Effector memory CD4-positive, alpha-beta T cell (primary cell): ENCODE measurements around the gene DHRS3.
"Not testable (repeated sequence)": the region's sequence is repeated elsewhere in the genome, so short reads cannot be mapped to it uniquely, and the experiment has no call there.

Source experiments
- DNase-seq, 3 donors: peaks; one replicate each; pipeline ENCODE4 v3.0.0-alpha.2; 2020
- H3K27ac ChIP-seq: 2 replicates; pipeline ENCODE4 v1.7.0; 2013; ENCODE audit warnings: mild to moderate bottlenecking, low read length, moderate library complexity; ENCODE audit not compliant: insufficient read depth, poor library complexity, severe bottlenecking
- H3K27me3 ChIP-seq: replicated peaks from 2 replicates; pipeline ENCODE4 v1.7.0; 2013; ENCODE audit warnings: mild to moderate bottlenecking, low read length; ENCODE audit not compliant: insufficient read depth, control insufficient read depth, poor library complexity, severe bottlenecking
- H3K36me3 ChIP-seq: 2 replicates; pipeline ENCODE4 v1.7.0; 2013; ENCODE audit warnings: mild to moderate bottlenecking, low read length, moderate library complexity; ENCODE audit not compliant: control insufficient read depth, insufficient read depth
- H3K4me1 ChIP-seq: 2 replicates; pipeline ENCODE4 v1.7.0; 2013; ENCODE audit warnings: low read length, mild to moderate bottlenecking; ENCODE audit not compliant: control insufficient read depth, insufficient read depth, poor library complexity, severe bottlenecking
- H3K4me3 ChIP-seq: 2 replicates; pipeline ENCODE4 v1.7.0; 2013; ENCODE audit warnings: low read length, low read depth, mild to moderate bottlenecking; ENCODE audit not compliant: insufficient read depth, poor library complexity, severe bottlenecking
- H3K9me3 ChIP-seq: 2 replicates; pipeline ENCODE4 v1.7.0; 2013; ENCODE audit warnings: mild to moderate bottlenecking, low read length, moderate library complexity; ENCODE audit not compliant: control insufficient read depth

The DHRS3 gene

GRCh38 chr1:12540580-12541273, 77.3 kb downstream of the DHRS3 start:
- DNase-seq, result no peak
- no peak overlapping the region for H3K4me3 ChIP-seq
- H3K9me3 ChIP-seq, result no peaks in the 10 kb centered on the region
- no peaks in the 10 kb centered on the region for H3K27me3 ChIP-seq
- H3K4me1 ChIP-seq, result no peaks in the 10 kb centered on the region
- H3K27ac ChIP-seq, result no peak overlapping the region
- no peaks in the 10 kb centered on the region for H3K36me3 ChIP-seq

DNA sequence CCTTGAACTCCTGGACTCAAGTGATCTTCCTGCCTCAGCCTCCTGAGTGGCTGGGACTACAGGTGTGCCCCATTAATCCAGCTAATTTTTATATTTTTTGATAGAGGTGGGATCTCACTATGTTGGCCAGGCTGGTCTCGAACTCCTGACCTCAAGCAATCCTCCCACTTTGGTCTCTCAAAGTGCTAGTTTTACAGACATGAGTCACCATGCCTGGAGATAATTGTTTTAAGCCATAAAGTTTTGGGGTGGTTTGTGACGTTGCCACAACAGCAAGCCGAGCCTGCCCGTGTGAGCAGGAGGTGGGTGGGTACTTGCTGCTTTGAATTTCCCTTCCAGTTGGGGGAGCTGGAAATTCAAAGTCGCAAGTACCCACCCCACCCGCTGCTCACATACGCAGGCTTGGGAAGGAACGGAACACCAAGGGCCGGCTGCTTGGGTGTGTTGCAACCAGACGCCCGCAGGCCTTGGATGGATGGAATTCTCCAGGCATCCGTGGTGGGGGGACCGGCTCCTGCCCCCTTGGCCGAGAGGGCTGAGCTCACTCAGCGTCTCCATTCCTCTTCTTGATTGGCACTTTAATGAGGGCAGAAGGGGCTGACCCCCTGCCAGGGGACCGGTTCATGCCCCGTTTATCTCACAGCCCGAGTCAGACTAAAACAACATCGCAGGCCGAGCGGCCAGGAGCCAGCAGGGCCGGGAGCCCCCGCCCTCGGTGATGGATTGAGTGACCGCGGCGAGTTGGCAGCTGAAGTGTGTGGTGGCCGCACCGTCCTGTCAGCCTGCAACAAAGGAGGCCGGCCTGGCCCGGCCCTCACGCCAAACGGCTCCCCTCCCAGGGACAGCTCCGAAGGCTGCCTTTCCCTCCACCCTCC, 78.1 kb downstream of the DHRS3 start:
- no peak for DNase-seq
- H3K27me3 ChIP-seq, result no peaks in the 10 kb centered on the region

GRCh38 chr1:12539320-12539704, 78.7 kb downstream of the DHRS3 start:
- DNase-seq, result no peak

More for the DNA sequence above, 78.1 kb downstream of the DHRS3 start:
- Histone ChIP-seq H3K4me1 (no peaks in the 10 kb centered on the region), H3K9me3 (no peaks in the 10 kb centered on the region), H3K36me3 (no peaks in the 10 kb centered on the region), H3K4me3 (no peak overlapping the region), H3K27ac (no peak overlapping the region)

DNA sequence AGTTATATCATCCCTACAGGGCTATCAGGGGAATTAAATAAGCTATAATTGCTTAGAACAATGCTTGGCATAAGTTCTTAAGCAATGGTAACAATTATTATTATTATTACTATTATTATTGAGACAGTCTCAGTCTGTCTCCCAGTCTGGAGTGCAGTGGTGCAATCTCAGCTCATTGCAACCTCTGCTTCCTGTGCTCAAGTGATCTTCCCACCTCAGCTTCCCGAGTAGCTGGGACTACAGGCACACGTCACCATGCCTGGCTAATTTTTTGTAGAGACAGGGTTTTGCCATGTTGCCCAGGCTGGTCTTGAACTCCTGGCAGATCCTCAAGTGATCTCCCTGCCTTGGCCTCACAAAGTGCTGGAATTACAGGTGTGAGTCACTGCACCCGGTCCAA, 79.5 kb downstream of the DHRS3 start:
- not testable (repeated sequence) for H3K9me3 ChIP-seq, H3K4me1 ChIP-seq, H3K36me3 ChIP-seq

More at GRCh38 chr1:12539320-12539704, 78.7 kb downstream of the DHRS3 start:
- H3K4me1 ChIP-seq, result no peaks in the 10 kb centered on the region
- no peaks in the 10 kb centered on the region for H3K9me3 ChIP-seq
- H3K27ac ChIP-seq, result no peak overlapping the region
- no peaks in the 10 kb centered on the region for H3K36me3 ChIP-seq
- H3K27me3 ChIP-seq, result no peaks in the 10 kb centered on the region
- no peak overlapping the region for H3K4me3 ChIP-seq

GRCh38 chr1:12537906-12538461, 80.0 kb downstream of the DHRS3 start:
- no peaks in the 10 kb centered on the region for H3K36me3 ChIP-seq
- DNase-seq, result no peak
- no peaks in the 10 kb centered on the region for H3K9me3 ChIP-seq
- H3K4me3 ChIP-seq, result no peak overlapping the region
- H3K4me1 ChIP-seq, result no peaks in the 10 kb centered on the region
- H3K27ac ChIP-seq, result no peak overlapping the region
- no peaks in the 10 kb centered on the region for H3K27me3 ChIP-seq

More for the DNA sequence above, 79.5 kb downstream of the DHRS3 start:
- H3K27me3 ChIP-seq, H3K4me3 ChIP-seq, H3K27ac ChIP-seq, DNase-seq: not testable (repeated sequence)

- no peaks in the 10 kb centered on the region for H3K9me3 ChIP-seq
- no peak overlapping the region for H3K4me3 ChIP-seq
- H3K27ac ChIP-seq, result no peak overlapping the region
- no peaks in the 10 kb centered on the region for H3K4me1 ChIP-seq
- DNase-seq, result no peak
- no peaks in the 10 kb centered on the region for H3K27me3 ChIP-seq
- no peaks in the 10 kb centered on the region for H3K36me3 ChIP-seq
Measured at GRCh38 chr1:12537294-12537693, 80.7 kb downstream of the DHRS3 start.

GRCh38 chr1:12536023-12536639, 81.9 kb downstream of the DHRS3 start:
- H3K27ac ChIP-seq, result no peak overlapping the region
- H3K9me3 ChIP-seq, result no peaks in the 10 kb centered on the region
- H3K4me1 ChIP-seq, result no peaks in the 10 kb centered on the region
- H3K36me3 ChIP-seq, result no peaks in the 10 kb centered on the region
- H3K27me3 ChIP-seq, result no peaks in the 10 kb centered on the region
- H3K4me3 ChIP-seq, result no peak overlapping the region
- DNase-seq, result no peak

DNA sequence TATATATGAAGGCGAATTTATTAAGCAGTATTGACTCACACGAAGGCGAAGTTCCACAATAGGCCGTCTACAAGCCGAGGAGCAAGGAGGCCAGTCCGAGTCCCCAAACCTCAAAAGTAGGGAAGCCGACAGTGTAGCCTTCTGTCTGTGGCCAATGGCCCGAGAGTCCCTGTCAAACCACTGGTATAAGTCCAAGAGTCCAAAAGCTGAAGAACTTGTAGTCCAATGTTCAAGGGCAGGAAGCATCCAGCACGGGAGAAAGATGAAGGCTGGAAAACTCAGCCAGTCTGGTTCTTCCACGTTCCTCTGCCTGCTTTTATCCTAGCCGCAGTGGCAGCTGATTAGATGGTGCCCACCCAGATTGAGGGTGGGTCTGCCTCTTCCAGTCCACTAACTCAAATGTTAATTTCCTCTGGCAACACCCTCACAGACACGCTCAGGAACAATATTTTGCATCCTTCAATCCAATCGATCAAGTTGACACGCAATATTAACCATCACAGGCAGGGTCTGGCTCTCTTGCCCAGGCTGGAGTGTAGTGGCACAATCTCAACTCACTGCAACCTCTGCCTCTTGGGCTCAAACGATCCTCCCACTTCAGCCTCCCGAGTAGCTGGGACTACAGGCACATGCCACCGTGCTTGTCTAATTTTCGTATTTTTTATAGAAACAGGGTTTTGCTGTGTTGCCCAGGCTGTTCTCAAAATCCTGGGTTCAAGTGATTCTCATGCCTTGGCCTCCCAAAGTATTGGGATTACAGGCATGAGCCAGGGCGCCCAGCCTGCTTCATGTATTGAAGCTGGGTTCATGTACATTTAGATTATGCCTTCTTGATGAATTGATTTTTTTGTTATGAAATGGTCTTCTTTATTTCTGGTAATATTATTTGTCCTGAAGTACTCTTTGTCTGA, 85.3 kb downstream of the DHRS3 start:
- no peaks in the 10 kb centered on the region for H3K9me3 ChIP-seq
- H3K4me3 ChIP-seq, result no peak overlapping the region
- no peak for DNase-seq
- H3K27me3 ChIP-seq, result no peaks in the 10 kb centered on the region
- no peaks in the 10 kb centered on the region for H3K4me1 ChIP-seq
- no peaks in the 10 kb centered on the region for H3K36me3 ChIP-seq
- H3K27ac ChIP-seq, result no peak overlapping the region

GRCh38 chr1:12531179-12531499, 86.9 kb downstream of the DHRS3 start:
- Histone ChIP-seq H3K4me1 (no peaks in the 10 kb centered on the region), H3K36me3 (no peaks in the 10 kb centered on the region), H3K27ac (no peak overlapping the region), H3K9me3 (no peaks in the 10 kb centered on the region), H3K4me3 (no peak overlapping the region), H3K27me3 (no peaks in the 10 kb centered on the region)
- no peak for DNase-seq
